Lung (tissue), 12 donors: ENCODE measurements around the gene SERINC1. TPM values are rescaled to one million over a fixed set of nuclear protein-coding genes. Genes with fewer than 3 reads are reported as not detected.

Experiments
- ATAC-seq: fragments of 200-7000 bp; cut with Tn5 transposase; one replicate; pipeline ENCODE4 v1.9.1; 2020; ENCODE audit warnings: moderate number of reproducible peaks; ENCODE audit not compliant: insufficient read depth, low FRiP score
- DNase-seq, 3 donors: peaks; one replicate each; pipeline ENCODE4 v3.0.0-alpha.2; 2013 to 2017
- H3K27ac ChIP-seq, 2 donors: one replicate each; pipeline ENCODE4 v1.5.1; 2013; ENCODE audit warnings: mild to moderate bottlenecking in 2 of 2, moderate library complexity in 2 of 2, control low read depth in 1 of 2, inconsistent platforms in 1 of 2, low read depth in 1 of 2, low read length in 1 of 2
- H3K27me3 ChIP-seq, 3 donors: one replicate each; pipeline ENCODE4 v1.5.1; 2013; ENCODE audit warnings: low read length in 2 of 3; ENCODE audit not compliant: control insufficient read depth in 3 of 3, insufficient read depth in 3 of 3
- H3K36me3 ChIP-seq, 4 donors: one replicate each; pipeline ENCODE4 v1.5.1; 2013; ENCODE audit warnings: low read length in 4 of 4, mild to moderate bottlenecking in 1 of 4, moderate library complexity in 1 of 4; ENCODE audit not compliant: control insufficient read depth in 4 of 4, insufficient read depth in 4 of 4
- H3K4me1 ChIP-seq, 5 donors: one replicate each; pipeline ENCODE4 v1.5.1; 2013; ENCODE audit warnings: low read length in 5 of 5, mild to moderate bottlenecking in 2 of 5, moderate library complexity in 1 of 5; ENCODE audit not compliant: control insufficient read depth in 5 of 5, insufficient read depth in 5 of 5
- H3K4me3 ChIP-seq: one replicate; pipeline ENCODE4 v1.5.1; 2013; ENCODE audit warnings: mild to moderate bottlenecking, control low read depth, moderate library complexity
- H3K9ac ChIP-seq, 2 donors: one replicate each; pipeline ENCODE4 v1.5.1; 2013; ENCODE audit warnings: low read length in 2 of 2, control low read depth in 1 of 2; ENCODE audit not compliant: insufficient read depth in 1 of 2
- H3K9me3 ChIP-seq, 4 donors: one replicate each; pipeline ENCODE4 v1.5.1; 2013; ENCODE audit warnings: low read length in 3 of 4, mild to moderate bottlenecking in 1 of 4, moderate library complexity in 1 of 4; ENCODE audit not compliant: control insufficient read depth in 4 of 4, insufficient read depth in 3 of 4
- WGBS, 2 donors: extraction: QIAGEN DNeasy Blood & Tissue Kit; methylation state at CpG; one replicate each; pipeline ENCODE4 v1.1.7; 2013; 5-methylcytosine and 5-hydroxymethylcytosine counted together
- polyA plus RNA-seq, 2 donors: library from polyadenylated mRNA; stranded (reverse); fragments of 200-250 nt; gene quantifications; one replicate each; pipeline ENCODE4 v1.2.1, GENCODE V29; 2013
- total RNA-seq, 2 donors: library from RNA; depleted of rRNA in 1 of 2; stranded (reverse); fragments of >200 nt in 1 of 2; gene quantifications; one replicate each; pipeline ENCODE4 v1.2.1, GENCODE V29; 2014 to 2021
- TF ChIP-seq, protein P1 (sequence below): IDR thresholded peaks from 2 replicates; pipeline ENCODE4 v1.5.1; 2012; ENCODE audit warnings: mild to moderate bottlenecking; ENCODE audit errors: control extremely low read depth, extremely low read depth
- donor health status: control.
- donor health status: control.
- donor health status: Bipolar disorder and iron deficiency.
- donor health status: healthy.
- donor health status: DM: yes; HTN: yes; CAD: no.

SERINC1 gene
- total and polyA plus RNA-seq, 4 donors = 50.1 to 226 (median 128) TPM

DNA sequence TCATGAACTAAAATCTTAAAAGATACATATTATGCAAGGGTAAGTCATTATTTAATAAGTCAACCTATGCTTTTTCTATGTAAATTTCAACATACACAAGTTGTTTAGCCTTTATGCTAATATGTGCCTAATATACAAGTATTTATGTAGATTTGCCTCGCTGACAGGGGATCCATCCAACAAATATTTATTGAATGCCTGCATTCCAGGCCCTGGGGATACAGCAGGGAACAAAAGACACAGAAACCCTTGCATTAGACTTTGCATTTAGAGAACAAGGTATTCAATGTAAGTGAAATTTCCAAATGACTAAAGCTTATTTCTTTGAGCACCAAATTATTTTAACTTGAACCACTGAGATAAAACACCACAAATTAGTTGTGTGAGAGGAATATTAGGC is 19.1 kb downstream of the SERINC1 start:
- ATAC-seq (no peak), DNase-seq (no peak)
- WGBS, 2 donors = 73 to 77% methylated on average over 1 of the region's 1 CpG
- no peaks in the 10 kb centered on the region for H3K9me3 ChIP-seq
- no peak overlapping the region for H3K9ac ChIP-seq
- H3K4me3 ChIP-seq = no peak overlapping the region
- no peak overlapping the region for H3K27ac ChIP-seq
- no peaks in the 10 kb centered on the region for H3K4me1 ChIP-seq
- H3K36me3 ChIP-seq = peaks cover 15 to 60% (median 35%) of the 10 kb centered on the region in 4 donors
- H3K27me3 ChIP-seq = no peaks in the 10 kb centered on the region
- TF ChIP-seq, protein P1, sequence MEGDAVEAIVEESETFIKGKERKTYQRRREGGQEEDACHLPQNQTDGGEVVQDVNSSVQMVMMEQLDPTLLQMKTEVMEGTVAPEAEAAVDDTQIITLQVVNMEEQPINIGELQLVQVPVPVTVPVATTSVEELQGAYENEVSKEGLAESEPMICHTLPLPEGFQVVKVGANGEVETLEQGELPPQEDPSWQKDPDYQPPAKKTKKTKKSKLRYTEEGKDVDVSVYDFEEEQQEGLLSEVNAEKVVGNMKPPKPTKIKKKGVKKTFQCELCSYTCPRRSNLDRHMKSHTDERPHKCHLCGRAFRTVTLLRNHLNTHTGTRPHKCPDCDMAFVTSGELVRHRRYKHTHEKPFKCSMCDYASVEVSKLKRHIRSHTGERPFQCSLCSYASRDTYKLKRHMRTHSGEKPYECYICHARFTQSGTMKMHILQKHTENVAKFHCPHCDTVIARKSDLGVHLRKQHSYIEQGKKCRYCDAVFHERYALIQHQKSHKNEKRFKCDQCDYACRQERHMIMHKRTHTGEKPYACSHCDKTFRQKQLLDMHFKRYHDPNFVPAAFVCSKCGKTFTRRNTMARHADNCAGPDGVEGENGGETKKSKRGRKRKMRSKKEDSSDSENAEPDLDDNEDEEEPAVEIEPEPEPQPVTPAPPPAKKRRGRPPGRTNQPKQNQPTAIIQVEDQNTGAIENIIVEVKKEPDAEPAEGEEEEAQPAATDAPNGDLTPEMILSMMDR = no peak

DNA sequence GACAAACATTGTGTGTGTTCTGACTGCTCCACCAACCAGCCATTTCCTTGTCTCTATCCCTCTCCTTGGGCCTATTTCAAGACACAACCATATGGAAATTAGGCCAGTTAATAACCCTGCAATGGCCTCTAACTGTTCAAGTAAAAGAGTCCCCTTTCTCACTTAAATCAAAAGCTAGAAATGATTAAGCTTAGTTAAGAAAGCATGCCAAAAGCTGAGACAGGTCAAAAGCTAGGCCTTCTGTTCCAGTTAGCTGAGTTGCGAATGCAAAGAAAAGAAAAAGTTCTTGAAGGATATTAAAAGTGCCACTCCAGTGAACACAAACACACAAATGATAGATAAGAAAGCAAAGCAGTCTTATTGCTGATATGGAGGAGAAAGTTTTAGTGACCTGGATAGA is 22.5 kb downstream of the SERINC1 start:
- ATAC-seq (no peak), DNase-seq (peak in 2 of 3 donors; percentile 15 to 56)
- no peaks in the 10 kb centered on the region for H3K9me3 ChIP-seq
- TF ChIP-seq, protein P1 = no peak
- peaks cover 9 to 61% (median 34%) of the 10 kb centered on the region in 4 donors for H3K36me3 ChIP-seq
- WGBS, 2 donors = 80 to 90% methylated on average over 1 of the region's 1 CpG
- no peaks in the 10 kb centered on the region for H3K4me1 ChIP-seq
- no peak overlapping the region for H3K4me3 ChIP-seq
- H3K27me3 ChIP-seq = no peaks in the 10 kb centered on the region
- no peak overlapping the region for H3K9ac ChIP-seq
- no peak overlapping the region for H3K27ac ChIP-seq

DNA sequence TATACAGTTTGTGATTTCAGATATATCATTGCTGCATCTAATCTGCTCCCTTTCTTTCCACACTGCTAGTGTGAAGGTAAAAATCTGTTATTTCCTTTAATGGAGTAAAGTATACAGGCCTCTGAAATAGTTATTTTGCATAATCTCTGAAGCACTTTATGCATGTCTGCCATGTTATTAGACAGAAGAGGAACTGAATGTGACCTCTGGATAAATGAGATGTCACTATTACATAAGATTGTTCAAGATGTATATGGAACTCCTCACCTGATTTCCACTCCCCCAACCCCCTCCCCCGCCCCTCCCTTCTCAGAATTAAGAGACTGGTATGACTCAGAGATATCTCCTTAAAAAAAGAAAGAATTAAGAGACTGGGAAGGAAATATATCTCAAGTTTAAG is 26.3 kb downstream of the SERINC1 start:
- TF ChIP-seq, protein P1 = no peak
- Histone ChIP-seq H3K4me1 (no peaks in the 10 kb centered on the region), H3K36me3 (peaks cover 7 to 45% (median 29%) of the 10 kb centered on the region in 4 donors), H3K9me3 (no peaks in the 10 kb centered on the region), H3K9ac (no peak overlapping the region), H3K27me3 (no peaks in the 10 kb centered on the region), H3K4me3 (no peak overlapping the region), H3K27ac (no peak overlapping the region)
- 91 to 92% methylated on average over 1 of the region's 1 CpG for WGBS, 2 donors
- DNase-seq (no peak), ATAC-seq (no peak)

DNA sequence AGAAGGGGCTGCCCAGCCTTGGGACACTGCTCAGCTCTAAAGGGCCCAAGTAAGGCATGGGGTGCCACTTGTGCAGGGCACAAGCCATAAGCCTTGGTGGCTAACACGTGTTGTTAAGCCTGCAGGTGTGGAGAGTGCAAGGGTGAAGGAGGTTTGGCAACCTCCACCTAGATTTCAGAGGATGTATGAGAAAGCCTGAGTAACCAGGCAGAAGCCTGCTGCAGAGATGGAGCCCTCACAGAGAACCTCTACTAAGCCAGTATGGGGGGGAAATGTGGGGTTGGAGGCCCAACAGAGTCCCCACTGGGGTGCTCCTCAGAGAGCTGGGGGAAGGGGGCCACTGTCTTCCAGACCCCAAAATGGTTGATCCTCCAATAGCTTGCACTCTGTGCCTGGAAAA is 32.6 kb downstream of the SERINC1 start:
- 99 to 100% methylated on average over 1 of the region's 1 CpG for WGBS, 2 donors
- DNase-seq = no peak
- no peak for ATAC-seq
- Histone ChIP-seq H3K36me3 (peaks cover 11 to 61% (median 30%) of the 10 kb centered on the region in 4 donors), H3K4me1 (no peaks in the 10 kb centered on the region), H3K27ac (no peak overlapping the region), H3K9me3 (peaks cover 0 to 7% (median 2%) of the 10 kb centered on the region in 4 donors), H3K4me3 (no peak overlapping the region), H3K9ac (no peak overlapping the region), H3K27me3 (no peaks in the 10 kb centered on the region)
- TF ChIP-seq, protein P1 = no peak
